Trophoblast cell (in vitro differentiated cells and primary cell): ENCODE results near the gene ITGB5.
"Not testable (repeated sequence)": the region's sequence is repeated elsewhere in the genome, so short reads cannot be mapped to it uniquely, and the experiment has no call there.

Experiments
- DNase-seq, 2 donors: peaks; one replicate each; pipeline ENCODE4 v3.0.0-alpha.2; 2016
- H2AFZ ChIP-seq: 2 replicates; pipeline ENCODE4 v1.6.1; 2013; ENCODE audit warnings: low read length, moderate library complexity, mild to moderate bottlenecking; ENCODE audit not compliant: insufficient read depth, poor library complexity
- H2AK5ac ChIP-seq: 2 replicates; pipeline ENCODE4 v1.6.1; 2013; ENCODE audit warnings: mild to moderate bottlenecking, low read length
- H2BK120ac ChIP-seq: 2 replicates; pipeline ENCODE4 v1.6.1; 2013; ENCODE audit warnings: low read length, mild to moderate bottlenecking, moderate library complexity; ENCODE audit not compliant: insufficient read depth, poor library complexity
- H2BK12ac ChIP-seq: 2 replicates; pipeline ENCODE4 v1.6.1; 2013; ENCODE audit warnings: mild to moderate bottlenecking, low read length, moderate library complexity
- H2BK5ac ChIP-seq: 2 replicates; pipeline ENCODE4 v1.6.1; 2013; ENCODE audit warnings: low read length, low read depth, moderate library complexity, mild to moderate bottlenecking; ENCODE audit not compliant: poor library complexity
- H3K14ac ChIP-seq: 2 replicates; pipeline ENCODE4 v1.6.1; 2013; ENCODE audit warnings: mild to moderate bottlenecking, low read length
- H3K18ac ChIP-seq: 2 replicates; pipeline ENCODE4 v1.6.1; 2013; ENCODE audit warnings: mild to moderate bottlenecking, low read length
- H3K23ac ChIP-seq: 2 replicates; pipeline ENCODE4 v1.6.1; 2013; ENCODE audit warnings: low read length
- H3K27ac ChIP-seq: 2 replicates; pipeline ENCODE4 v1.5.1; 2013; ENCODE audit warnings: low read depth, mild to moderate bottlenecking, inconsistent platforms, low read length, moderate library complexity
- H3K27me3 ChIP-seq: 2 replicates; pipeline ENCODE4 v1.6.1; 2013; ENCODE audit warnings: inconsistent platforms, mild to moderate bottlenecking, low read length, moderate library complexity; ENCODE audit not compliant: insufficient read depth
- H3K36me3 ChIP-seq, 2 experiments: 1 replicate in 1 of 2; 2 replicates in 1 of 2; pipeline ENCODE4 v1.6.1; 2013; ENCODE audit warnings: low read length in 2 of 2, mild to moderate bottlenecking in 2 of 2, moderate library complexity in 1 of 2; ENCODE audit not compliant: insufficient read depth in 2 of 2, control insufficient read depth in 1 of 2
- H3K4ac ChIP-seq: 2 replicates; pipeline ENCODE4 v1.6.1; 2013; ENCODE audit warnings: low read depth, mild to moderate bottlenecking, low read length, moderate library complexity
- H3K4me1 ChIP-seq, 2 experiments: 1 replicate in 1 of 2; 2 replicates in 1 of 2; pipeline ENCODE4 v1.6.1; 2013; ENCODE audit warnings: low read length in 2 of 2, mild to moderate bottlenecking in 2 of 2, moderate library complexity in 1 of 2; ENCODE audit not compliant: insufficient read depth in 2 of 2, control insufficient read depth in 1 of 2
- H3K4me2 ChIP-seq: 2 replicates; pipeline ENCODE4 v1.6.1; 2013; ENCODE audit warnings: inconsistent platforms, mild to moderate bottlenecking, low read length, moderate library complexity
- H3K4me3 ChIP-seq: 2 replicates; pipeline ENCODE4 v1.5.1; 2013; ENCODE audit warnings: mild to moderate bottlenecking, low read depth, low read length, inconsistent platforms
- H3K79me1 ChIP-seq: one replicate; pipeline ENCODE4 v1.6.1; 2013; ENCODE audit warnings: low read length
- H3K79me2 ChIP-seq: 2 replicates; pipeline ENCODE4 v1.6.1; 2013; ENCODE audit warnings: low read length, mild to moderate bottlenecking; ENCODE audit not compliant: control insufficient read depth, insufficient read depth, poor library complexity
- H3K9ac ChIP-seq: 2 replicates; pipeline ENCODE4 v1.6.1; 2013; ENCODE audit warnings: mild to moderate bottlenecking, low read length
- H3K9me3 ChIP-seq: 2 replicates; pipeline ENCODE4 v1.6.1; 2013; ENCODE audit warnings: low read depth, mild to moderate bottlenecking, control low read depth, inconsistent platforms, low read length; ENCODE audit not compliant: insufficient read depth
- H4K12ac ChIP-seq: 2 replicates; pipeline ENCODE4 v1.6.1; 2013; ENCODE audit warnings: low read depth, mild to moderate bottlenecking, low read length, moderate library complexity
- H4K8ac ChIP-seq: 2 replicates; pipeline ENCODE4 v1.6.1; 2013; ENCODE audit warnings: low read depth, mild to moderate bottlenecking, low read length, moderate library complexity
- H4K91ac ChIP-seq: one replicate; pipeline ENCODE4 v1.6.1; 2013; ENCODE audit warnings: low read depth, mild to moderate bottlenecking, low read length, moderate library complexity
- WGBS: extraction: QIAGEN DNeasy Blood & Tissue Kit; methylation state at CpG from one replicate; pipeline ENCODE4 v1.1.7; 2013; ENCODE audit warnings: missing lambda C conversion rate; ENCODE audit not compliant: insufficient read length, insufficient coverage; ENCODE audit errors: extremely low coverage; 5-methylcytosine and 5-hydroxymethylcytosine counted together

ITGB5 gene

DNA sequence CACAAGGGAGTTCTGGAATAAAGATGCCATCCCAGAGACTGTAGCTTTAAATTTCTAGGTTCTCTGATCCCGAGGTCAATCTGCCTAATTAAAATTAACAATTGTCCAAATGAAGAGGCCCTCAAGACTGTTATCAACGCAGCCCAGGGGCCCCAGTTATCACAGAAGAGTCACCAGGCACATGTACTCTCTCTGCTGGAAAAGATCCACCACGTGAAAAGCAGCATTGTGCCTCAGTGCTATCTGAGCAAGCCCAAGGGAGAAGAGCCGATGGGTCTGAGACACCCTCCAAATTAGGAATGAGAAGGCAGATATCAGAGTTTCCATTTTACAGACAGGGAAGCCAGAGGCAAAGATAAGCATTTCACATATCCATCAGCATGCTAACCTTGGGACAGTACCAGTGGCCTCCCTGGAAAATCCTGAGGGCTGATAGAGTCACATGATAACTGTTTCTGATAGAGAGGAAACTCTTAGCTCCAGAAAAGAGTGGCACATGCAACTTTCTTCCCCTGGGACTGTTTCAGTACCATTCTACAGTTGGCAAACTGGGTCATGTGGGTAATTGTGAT is 55.5 kb downstream of the ITGB5 start:
- Histone ChIP-seq H3K4me3 (no peak overlapping the region), H3K79me1 (peaks cover 35% of the 10 kb centered on the region), H2BK12ac (peak overlapping the region; percentile 12), H4K8ac (no peak overlapping the region), H4K12ac (no peak overlapping the region), H3K9ac (no peak overlapping the region), H3K14ac (peak overlapping the region; percentile 73), H3K36me3 (peaks cover 11 to 16% of the 10 kb centered on the region in 2 experiments), H3K27ac (no peak overlapping the region), H2AFZ (no peak overlapping the region), H4K91ac (peak overlapping the region; percentile 72), H3K9me3 (no peaks in the 10 kb centered on the region), H3K4me2 (no peak overlapping the region), H3K23ac (no peak overlapping the region), H2AK5ac (no peak overlapping the region), H3K4ac (no peak overlapping the region), H3K4me1 (peaks cover 32 to 44% of the 10 kb centered on the region in 2 experiments), H2BK120ac (no peak overlapping the region), H2BK5ac (peak overlapping the region; percentile 36), H3K18ac (no peak overlapping the region), H3K27me3 (no peaks in the 10 kb centered on the region), H3K79me2 (peaks cover 7% of the 10 kb centered on the region)
- DNase-seq: peak in 1 of 2 donors; percentile 47
- WGBS: no CpG with 5 or more reads among the region's 4 CpGs

DNA sequence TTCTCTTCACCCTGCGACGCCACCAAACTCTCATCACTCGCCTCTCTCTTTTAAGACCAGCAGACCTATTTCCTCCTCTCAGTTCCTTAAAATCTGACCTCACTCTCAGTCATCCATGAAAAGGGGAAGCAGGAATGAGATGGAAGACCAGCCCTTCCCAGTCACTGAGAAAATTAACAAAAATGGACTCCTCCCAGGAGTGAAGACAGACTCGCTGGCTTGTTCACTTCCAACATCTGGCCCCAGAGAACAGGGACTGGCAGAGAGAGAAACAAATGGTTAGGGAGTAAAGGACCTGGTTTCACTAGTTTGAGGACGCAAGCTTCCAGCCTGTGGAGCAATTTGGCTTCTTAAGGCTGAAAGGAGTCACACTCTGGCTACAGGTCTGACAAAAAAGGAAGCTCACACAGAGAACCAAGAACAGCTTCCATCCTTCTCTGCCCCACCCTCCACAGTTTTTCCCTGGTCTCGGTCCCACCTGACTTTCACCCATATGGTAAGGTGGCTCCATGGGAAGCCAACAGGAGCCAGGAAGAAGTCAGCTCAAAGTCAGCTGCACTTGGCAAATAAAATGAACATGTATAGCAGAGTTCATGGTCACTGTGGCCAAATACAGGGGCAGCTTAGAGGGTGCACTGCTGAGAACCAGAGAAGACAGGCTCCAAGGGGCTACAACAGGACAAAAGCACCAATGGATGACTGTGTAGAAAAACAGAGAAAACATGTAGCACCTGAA is 57.2 kb downstream of the ITGB5 start:
- H3K4ac ChIP-seq: no peak overlapping the region
- H3K9ac ChIP-seq: no peak overlapping the region
- no peak overlapping the region for H3K27ac ChIP-seq
- DNase-seq: no peak
- no peak overlapping the region for H3K4me3 ChIP-seq
- no peak overlapping the region for H3K23ac ChIP-seq
- no peak overlapping the region for H2AK5ac ChIP-seq
- H4K8ac ChIP-seq: no peak overlapping the region
- peaks cover 13 to 18% of the 10 kb centered on the region in 2 experiments for H3K36me3 ChIP-seq
- H3K27me3 ChIP-seq: no peaks in the 10 kb centered on the region
- no peak overlapping the region for H3K18ac ChIP-seq
- 100% methylated on average over 3 of the region's 6 CpGs for WGBS
- H2BK12ac ChIP-seq: peak overlapping the region; percentile 7
- peaks cover 24% of the 10 kb centered on the region for H3K79me1 ChIP-seq
- no peak overlapping the region for H2BK120ac ChIP-seq
- H3K4me1 ChIP-seq: peaks cover 22 to 32% of the 10 kb centered on the region in 2 experiments
- no peak overlapping the region for H3K4me2 ChIP-seq
- H3K79me2 ChIP-seq: peaks cover 2% of the 10 kb centered on the region
- H2BK5ac ChIP-seq: no peak overlapping the region
- H2AFZ ChIP-seq: no peak overlapping the region
- H4K91ac ChIP-seq: no peak overlapping the region
- peak overlapping the region; percentile 31 for H3K14ac ChIP-seq
- no peak overlapping the region for H4K12ac ChIP-seq
- H3K9me3 ChIP-seq: no peaks in the 10 kb centered on the region

DNA sequence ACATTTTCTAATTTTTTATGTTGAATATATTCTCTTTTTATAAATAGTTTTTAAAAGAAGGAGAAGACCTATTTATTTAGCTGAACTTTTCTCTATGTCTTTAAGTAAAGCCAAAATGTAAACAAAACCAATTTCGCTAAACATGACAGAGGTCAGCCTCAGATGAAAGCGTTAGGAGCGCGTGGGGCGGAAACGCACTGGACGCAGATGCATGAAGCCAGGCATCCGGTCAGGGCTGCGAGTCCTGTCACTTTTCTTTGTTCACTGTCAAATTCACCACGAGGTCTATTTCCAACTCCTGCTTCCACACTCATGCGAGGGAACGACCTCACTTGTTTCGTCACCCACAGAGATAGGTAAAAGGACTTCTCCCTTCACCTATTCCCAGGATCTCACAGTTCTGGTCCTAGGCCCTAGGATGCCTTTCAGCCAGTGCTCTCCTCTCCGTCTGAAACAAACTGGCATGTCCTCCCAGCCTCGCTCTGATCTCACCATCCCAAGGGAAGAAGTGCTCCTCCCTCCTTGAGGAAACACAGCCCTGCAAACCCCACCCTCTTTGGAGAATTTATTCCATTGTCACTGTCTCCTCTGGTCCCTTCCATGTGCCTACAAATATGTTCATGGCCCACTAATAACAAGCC is 57.9 kb downstream of the ITGB5 start:
- Histone ChIP-seq H3K18ac (no peak overlapping the region), H4K91ac (no peak overlapping the region), H4K12ac (no peak overlapping the region), H3K4me3 (no peak overlapping the region), H3K9ac (no peak overlapping the region), H3K79me2 (peaks cover 2% of the 10 kb centered on the region), H2AFZ (no peak overlapping the region), H3K79me1 (peaks cover 22% of the 10 kb centered on the region), H3K4me1 (peaks cover 20 to 30% of the 10 kb centered on the region in 2 experiments), H3K36me3 (peaks cover 13 to 18% of the 10 kb centered on the region in 2 experiments), H2BK5ac (no peak overlapping the region), H3K4ac (no peak overlapping the region), H3K9me3 (no peaks in the 10 kb centered on the region), H3K23ac (no peak overlapping the region), H4K8ac (peak overlapping the region; percentile 26), H3K27ac (no peak overlapping the region), H3K27me3 (no peaks in the 10 kb centered on the region), H3K14ac (peak overlapping the region; percentile 31), H3K4me2 (no peak overlapping the region), H2AK5ac (no peak overlapping the region), H2BK120ac (peak overlapping the region; percentile 47), H2BK12ac (peak overlapping the region; percentile 78)
- WGBS: no CpG with 5 or more reads among the region's 15 CpGs
- DNase-seq: no peak

DNA sequence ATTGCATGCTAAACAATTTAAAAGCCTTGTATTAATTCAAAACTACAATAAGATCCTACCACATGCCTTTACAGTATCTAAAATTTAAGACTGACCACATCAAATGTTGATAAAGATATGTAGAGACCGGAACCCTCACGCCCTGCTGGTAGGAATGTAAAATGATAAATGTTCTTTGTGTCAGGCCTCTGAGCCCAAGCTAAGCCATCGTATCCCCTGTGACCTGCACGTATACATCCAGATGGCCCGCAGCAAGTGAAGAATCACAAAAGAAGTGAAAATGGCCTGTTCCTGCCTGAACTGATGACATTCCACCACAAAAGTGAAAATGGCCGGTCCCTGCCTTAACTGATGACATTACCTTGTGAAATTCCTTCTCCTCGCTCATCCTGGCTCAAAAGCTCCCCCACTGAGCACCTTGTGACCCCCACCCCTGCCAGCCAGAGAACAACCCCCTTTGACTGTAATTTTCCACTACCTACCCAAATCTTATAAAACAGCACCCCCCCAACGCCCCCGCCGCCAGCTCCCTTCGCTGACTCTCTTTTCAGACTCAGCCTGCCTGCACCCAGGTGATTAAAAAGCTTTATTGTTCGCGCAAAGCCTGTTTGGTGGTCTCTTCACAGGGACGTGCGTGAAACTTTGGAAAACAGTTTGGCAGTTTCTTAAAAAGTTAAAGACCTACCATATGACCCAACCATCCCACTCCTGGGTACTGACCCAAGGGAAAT is 59.5 kb downstream of the ITGB5 start:
- Histone ChIP-seq H3K79me1 (peaks cover 16% of the 10 kb centered on the region), H3K4me1 (peaks cover 15 to 22% of the 10 kb centered on the region in 2 experiments), H2BK5ac (peak overlapping the region; percentile 18), H3K36me3 (peaks cover 13 to 20% of the 10 kb centered on the region in 2 experiments)
- H4K12ac ChIP-seq, H2BK120ac ChIP-seq, H3K79me2 ChIP-seq, H3K4ac ChIP-seq, H2AFZ ChIP-seq, H3K4me3 ChIP-seq, H3K27me3 ChIP-seq, H3K9ac ChIP-seq, H3K27ac ChIP-seq, H2BK12ac ChIP-seq, H3K4me2 ChIP-seq, H4K8ac ChIP-seq, H3K18ac ChIP-seq, H3K9me3 ChIP-seq, H4K91ac ChIP-seq, H2AK5ac ChIP-seq, H3K23ac ChIP-seq, H3K14ac ChIP-seq: not testable (repeated sequence)
- DNase-seq: peak; percentile 49 to 84
- no CpG with 5 or more reads among the region's 15 CpGs for WGBS
